HepG2 (cell line): ENCODE data around the gene CMIP. TPM values are rescaled to one million over a fixed set of nuclear protein-coding genes. Genes with fewer than 3 reads are reported as not detected.

Experiments used
- E2F1 ChIP-seq: sonication (generic); formaldehyde crosslinking; IDR thresholded peaks from 2 replicates; pipeline ENCODE4 v1.5.0; 2020; ENCODE audit warnings: missing genetic modification reagents
- ERF ChIP-seq: IDR thresholded peaks from 2 replicates; pipeline ENCODE4 v1.6.1; 2018; ENCODE audit warnings: missing biosample characterization, missing genetic modification reagents
- HIVEP1 ChIP-seq: sonication (generic); formaldehyde crosslinking; IDR thresholded peaks from 2 replicates; pipeline ENCODE4 v1.4.0; 2020; ENCODE audit warnings: mild to moderate bottlenecking, missing genetic modification reagents
- LCORL ChIP-seq, 2 experiments: fragments of 450-650 bp in 1 of 2; sonication (generic) in 1 of 2; formaldehyde crosslinking in 1 of 2; IDR thresholded peaks; 2 replicates each; pipeline versions ENCODE4 v1.5.0 to v1.6.1; 2017 to 2020; ENCODE audit warnings: antibody characterized with exemption in 1 of 2, missing genetic modification reagents in 1 of 2
- NR0B2 ChIP-seq: sonication (generic); formaldehyde crosslinking; IDR thresholded peaks from 2 replicates; pipeline ENCODE4 v1.4.0; 2020; ENCODE audit warnings: mild to moderate bottlenecking, missing genetic modification reagents
- TCF7L2 ChIP-seq: IDR thresholded peaks from 2 replicates; pipeline ENCODE4 v1.6.1; 2011; ENCODE audit warnings: mild to moderate bottlenecking, low read depth, low read length, moderate library complexity
- THRA ChIP-seq: sonication (generic); formaldehyde crosslinking; IDR thresholded peaks from 2 replicates; pipeline ENCODE4 v1.4.0; 2020; ENCODE audit warnings: missing genetic modification reagents, borderline replicate concordance
- TP53 ChIP-seq: sonication (generic); formaldehyde crosslinking; conservative IDR thresholded peaks from 2 replicates; pipeline ENCODE4 v1.4.0; 2020; ENCODE audit warnings: missing genetic modification reagents
- ZNF550 ChIP-seq: sonication (generic); formaldehyde crosslinking; IDR thresholded peaks from 2 replicates; pipeline ENCODE4 v1.4.0; 2020; ENCODE audit warnings: mild to moderate bottlenecking, missing genetic modification reagents, borderline replicate concordance
- ZNF670 ChIP-seq: sonication (generic); formaldehyde crosslinking; IDR thresholded peaks from 2 replicates; pipeline ENCODE4 v1.8.0; 2022; ENCODE audit warnings: mild to moderate bottlenecking, missing genetic modification reagents, borderline replicate concordance
- polyA plus RNA-seq, 8 experiments: library from polyadenylated mRNA; depleted of rRNA in 3 of 8; stranded (reverse) in 7 of 8; unstranded in 1 of 8; fragments of >200 nt; fragmentation: Illumina TruSeq in 4 of 8; extraction: Trizol in 4 of 8; gene quantifications; 2 replicates each; pipeline versions ENCODE4 v1.2.1 to v1.2.3, GENCODE V29; 2011 to 2016; ENCODE audit warnings: low read depth in 4 of 8, missing spikeins in 1 of 8, mixed read lengths in 1 of 8; ENCODE audit not compliant: insufficient read depth in 1 of 8
- total RNA-seq, 5 experiments: library from RNA; depleted of rRNA; stranded (reverse); fragments of >200 nt; fragmentation: Illumina TruSeq; extraction: Trizol; gene quantifications; 2 replicates each; pipeline ENCODE4 v1.2.3, GENCODE V29; 2016; ENCODE audit warnings: low read depth in 1 of 5
- TF ChIP-seq, protein P1 (sequence below): sonication (generic); formaldehyde crosslinking; IDR thresholded peaks from 2 replicates; pipeline ENCODE4 v1.8.0; 2022; ENCODE audit warnings: mild to moderate bottlenecking, missing genetic modification reagents, moderate library complexity
- TF ChIP-seq, protein P2 (sequence below): sonication (generic); formaldehyde crosslinking; IDR thresholded peaks from 2 replicates; pipeline ENCODE4 v1.5.0; 2020; ENCODE audit warnings: mild to moderate bottlenecking, missing genetic modification reagents, moderate library complexity
- TF ChIP-seq, protein P3 (sequence below): IDR thresholded peaks from 2 replicates; pipeline ENCODE4 v1.6.1; 2016; ENCODE audit warnings: mild to moderate bottlenecking, missing biosample characterization, missing genetic modification reagents

Gene CMIP
- total and polyA plus RNA-seq, 2 of the 13 experiments (the other 11 are each of a cell fraction or from before 2014, with no cell fraction given) = 10.9 to 18.1 TPM

GRCh38 chr16:81447383-81448101, 2.9 kb downstream of the CMIP start (continued):
- TF ChIP-seq, protein P1, sequence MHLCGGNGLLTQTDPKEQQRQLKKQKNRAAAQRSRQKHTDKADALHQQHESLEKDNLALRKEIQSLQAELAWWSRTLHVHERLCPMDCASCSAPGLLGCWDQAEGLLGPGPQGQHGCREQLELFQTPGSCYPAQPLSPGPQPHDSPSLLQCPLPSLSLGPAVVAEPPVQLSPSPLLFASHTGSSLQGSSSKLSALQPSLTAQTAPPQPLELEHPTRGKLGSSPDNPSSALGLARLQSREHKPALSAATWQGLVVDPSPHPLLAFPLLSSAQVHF (CRISPR knock-in tag) = no peak
- TF ChIP-seq E2F1 (CRISPR knock-in tag) (0 out of 2 replicates have a peak, but pooled peaks have one; percentile 31), LCORL (IDR thresholded peaks at IDR 0.05) (no peak), LCORL (CRISPR knock-in tag; IDR thresholded peaks at IDR 0.05) (no peak), THRA (CRISPR knock-in tag) (peak; percentile 46; the same call in 1 of the 2 replicates), HIVEP1 (no peak), NR0B2 (no peak), ZNF670 (no peak), TP53 (no peak), TCF7L2 (no peak), ZNF550 (no peak), ERF (CRISPR knock-in tag) (no peak)
- TF ChIP-seq, protein P2, sequence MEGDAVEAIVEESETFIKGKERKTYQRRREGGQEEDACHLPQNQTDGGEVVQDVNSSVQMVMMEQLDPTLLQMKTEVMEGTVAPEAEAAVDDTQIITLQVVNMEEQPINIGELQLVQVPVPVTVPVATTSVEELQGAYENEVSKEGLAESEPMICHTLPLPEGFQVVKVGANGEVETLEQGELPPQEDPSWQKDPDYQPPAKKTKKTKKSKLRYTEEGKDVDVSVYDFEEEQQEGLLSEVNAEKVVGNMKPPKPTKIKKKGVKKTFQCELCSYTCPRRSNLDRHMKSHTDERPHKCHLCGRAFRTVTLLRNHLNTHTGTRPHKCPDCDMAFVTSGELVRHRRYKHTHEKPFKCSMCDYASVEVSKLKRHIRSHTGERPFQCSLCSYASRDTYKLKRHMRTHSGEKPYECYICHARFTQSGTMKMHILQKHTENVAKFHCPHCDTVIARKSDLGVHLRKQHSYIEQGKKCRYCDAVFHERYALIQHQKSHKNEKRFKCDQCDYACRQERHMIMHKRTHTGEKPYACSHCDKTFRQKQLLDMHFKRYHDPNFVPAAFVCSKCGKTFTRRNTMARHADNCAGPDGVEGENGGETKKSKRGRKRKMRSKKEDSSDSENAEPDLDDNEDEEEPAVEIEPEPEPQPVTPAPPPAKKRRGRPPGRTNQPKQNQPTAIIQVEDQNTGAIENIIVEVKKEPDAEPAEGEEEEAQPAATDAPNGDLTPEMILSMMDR (CRISPR knock-in tag) = peak; percentile 39
- TF ChIP-seq, protein P3, sequence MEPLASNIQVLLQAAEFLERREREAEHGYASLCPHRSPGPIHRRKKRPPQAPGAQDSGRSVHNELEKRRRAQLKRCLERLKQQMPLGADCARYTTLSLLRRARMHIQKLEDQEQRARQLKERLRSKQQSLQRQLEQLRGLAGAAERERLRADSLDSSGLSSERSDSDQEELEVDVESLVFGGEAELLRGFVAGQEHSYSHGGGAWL (CRISPR knock-in tag) = peak; percentile 29
